ENCODE measurements around the gene MN1. TPM values are rescaled to one million over a fixed set of nuclear protein-coding genes. Genes with fewer than 3 reads are reported as not detected.

Gene MN1
- total and polyA plus RNA-seq, 12 donors = 0.64 to 2.7 (median 1.1) TPM

DNA sequence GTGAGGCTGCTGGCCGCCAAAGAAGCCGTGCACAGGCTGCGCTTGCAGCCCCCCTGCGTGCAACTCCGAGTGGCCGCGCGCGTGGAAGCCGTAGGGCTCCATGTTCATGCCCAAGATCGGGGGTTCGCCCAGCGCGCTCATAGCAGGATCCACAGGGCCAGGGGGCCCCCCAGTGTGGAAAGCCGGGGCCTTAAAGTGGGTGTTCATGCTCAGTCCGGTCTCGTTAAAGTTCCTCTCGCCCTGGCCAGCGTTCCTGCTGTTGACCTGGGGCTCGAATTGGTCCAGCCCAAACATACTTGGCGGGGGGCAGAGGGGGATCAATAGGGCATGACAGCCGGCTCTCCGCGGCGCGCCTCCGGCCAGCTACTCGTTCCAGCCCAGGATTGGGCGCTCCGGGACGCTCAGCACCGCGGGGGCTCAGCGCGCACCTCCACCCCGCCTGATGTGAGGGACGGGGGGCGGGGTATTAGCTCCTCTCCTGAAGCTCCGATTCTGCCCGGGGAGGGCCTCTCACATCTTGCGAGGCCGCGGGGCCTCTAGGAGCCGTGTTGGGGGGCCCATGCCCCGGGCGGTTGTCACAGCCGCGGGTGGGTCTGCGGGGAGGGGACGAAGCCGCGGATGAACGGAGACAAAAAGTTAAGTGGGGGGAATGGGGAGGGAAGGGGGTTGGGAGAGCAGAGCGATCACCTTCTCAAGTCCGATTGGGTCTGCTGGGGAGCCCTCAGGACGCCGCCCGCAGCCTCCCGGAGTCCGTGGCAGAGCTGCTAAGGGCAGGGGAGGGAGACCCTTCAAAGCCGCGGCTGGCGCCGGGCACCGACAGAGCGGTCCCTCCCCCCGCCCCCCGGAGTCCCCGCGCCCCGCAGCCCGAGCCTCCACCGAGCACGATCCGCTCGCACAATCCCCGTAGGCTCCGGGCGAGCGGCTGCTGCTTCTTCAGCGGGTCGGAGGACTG is 1.0 kb downstream of the MN1 start:
- TF ChIP-seq POLR2A (IDR thresholded peaks at IDR 0.05) = no peak
- no peak for TF ChIP-seq CTCF (IDR thresholded peaks at IDR 0.05)
- Histone ChIP-seq H3K4me3 (peak overlapping the region; percentile 18 to 74 (median 47)), H3K27me3 (peaks cover 44% of the 10 kb centered on the region), H3K9me3 (replicated peaks in 1 of 3) (no peaks in the 10 kb centered on the region), H3K36me3 (replicated peaks in 1 of 2) (no peaks in the 10 kb centered on the region), H3K4me1 (replicated peaks in 1 of 2) (peaks cover 0 to 21% of the 10 kb centered on the region in 2 donors), H3K27ac (peak overlapping the region in 2 of 5 donors; percentile 16 to 70)
- intact Hi-C loops (cut with DNase I) = loop anchor here (5.0 kb wide), 2 partner anchors 393 to 1043 kb away; no protein-coding TSS in a partner anchor
- DNase-seq = no peak
- WGBS, 4 donors = 0 to 3% (median 3%) methylated on average over 21 to 82 of the region's 82 CpGs

DNA sequence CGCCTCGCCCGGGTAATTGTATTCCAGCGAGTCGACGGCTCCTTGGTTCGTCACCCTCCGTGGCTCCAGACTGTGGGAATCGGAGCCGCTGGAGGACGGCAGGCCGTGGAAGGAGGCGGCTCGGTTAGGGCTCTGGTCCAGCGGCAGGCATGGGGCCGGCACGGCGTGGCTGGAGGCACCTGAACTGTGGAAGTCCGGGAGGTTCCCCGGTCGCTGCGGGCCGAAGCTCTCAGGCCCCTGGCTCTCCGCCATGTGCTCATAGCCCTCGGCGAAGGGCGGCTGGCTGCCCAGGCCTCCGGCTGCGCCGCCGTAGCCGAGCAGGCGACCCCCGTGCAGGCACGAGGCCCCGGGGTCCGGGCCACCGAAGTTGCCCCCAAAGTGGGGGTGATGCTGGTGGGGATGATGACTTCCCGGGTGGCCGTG is 1.7 kb downstream of the MN1 start:
- Histone ChIP-seq H3K36me3 (replicated peaks in 1 of 2) (no peaks in the 10 kb centered on the region), H3K4me1 (replicated peaks in 1 of 2) (peaks cover 0 to 21% of the 10 kb centered on the region in 2 donors), H3K4me3 (peak overlapping the region in 2 of 4 donors; percentile 45 to 74), H3K9me3 (replicated peaks in 1 of 3) (no peaks in the 10 kb centered on the region), H3K27ac (peak overlapping the region in 1 of 5 donors; percentile 1), H3K27me3 (peaks cover 44% of the 10 kb centered on the region)
- no peak for TF ChIP-seq POLR2A (IDR thresholded peaks at IDR 0.05)
- no peak for DNase-seq
- intact Hi-C loops (cut with DNase I) = loop anchor here (5.0 kb wide), 2 partner anchors 393 to 1043 kb away; no protein-coding TSS in a partner anchor
- WGBS, 4 donors = 17 to 36% (median 25%) methylated on average over 25 to 40 of the region's 40 CpGs; no CpG with 5 or more reads in 1 of the 4 donors

DNA sequence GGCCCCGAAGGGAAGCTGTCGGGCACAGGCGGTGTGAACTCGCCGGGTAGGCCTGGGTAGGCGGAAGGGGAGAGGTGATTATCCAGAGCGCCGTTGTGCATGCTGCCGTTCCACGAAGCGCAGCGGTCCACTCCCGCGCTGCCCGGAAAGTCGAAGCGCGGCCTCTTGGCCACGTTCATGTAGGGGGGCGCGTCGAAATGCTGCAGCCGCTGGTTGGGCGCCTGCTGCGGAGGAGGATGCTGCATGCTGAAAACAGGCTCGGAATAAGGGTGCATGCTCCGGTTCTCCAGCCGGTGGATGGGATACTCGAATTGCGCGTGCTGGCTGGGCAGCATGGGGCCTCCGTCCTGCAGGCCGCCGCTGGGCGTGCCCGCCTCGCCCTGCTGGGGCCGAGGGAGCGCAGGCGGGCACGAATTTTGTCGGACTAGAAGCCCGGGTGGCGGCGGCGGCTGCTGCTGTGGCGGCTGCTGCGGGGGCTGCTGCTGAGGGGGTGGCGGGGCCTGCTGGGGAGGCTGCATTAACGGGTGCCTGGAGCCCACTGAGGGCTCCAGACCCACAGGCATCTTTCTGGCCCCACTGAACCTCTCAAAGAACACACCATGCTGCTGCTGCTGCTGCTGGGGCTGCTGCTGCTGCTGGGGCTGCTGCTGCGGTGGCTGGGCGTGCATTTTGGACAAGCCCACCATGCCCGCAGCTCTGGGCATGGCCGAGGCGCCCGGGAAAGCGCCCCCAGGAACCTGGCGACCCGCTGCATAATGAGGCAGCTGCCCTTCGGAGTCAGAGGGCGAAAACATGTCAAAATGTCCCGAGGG is 2.3 kb downstream of the MN1 start:
- Histone ChIP-seq H3K4me3 (peak overlapping the region in 1 of 4 donors; percentile 74), H3K4me1 (replicated peaks in 1 of 2) (peaks cover 0 to 21% of the 10 kb centered on the region in 2 donors), H3K27me3 (peaks cover 44% of the 10 kb centered on the region), H3K27ac (no peak overlapping the region), H3K36me3 (replicated peaks in 1 of 2) (no peaks in the 10 kb centered on the region), H3K9me3 (replicated peaks in 1 of 3) (no peaks in the 10 kb centered on the region)
- TF ChIP-seq POLR2A (IDR thresholded peaks at IDR 0.05) (no peak), CTCF (IDR thresholded peaks at IDR 0.05) (no peak)
- 37 to 46% (median 40%) methylated on average over 19 to 62 of the region's 62 CpGs for WGBS, 4 donors
- DNase-seq = no peak
- intact Hi-C loops (cut with DNase I) = no loop called here

DNA sequence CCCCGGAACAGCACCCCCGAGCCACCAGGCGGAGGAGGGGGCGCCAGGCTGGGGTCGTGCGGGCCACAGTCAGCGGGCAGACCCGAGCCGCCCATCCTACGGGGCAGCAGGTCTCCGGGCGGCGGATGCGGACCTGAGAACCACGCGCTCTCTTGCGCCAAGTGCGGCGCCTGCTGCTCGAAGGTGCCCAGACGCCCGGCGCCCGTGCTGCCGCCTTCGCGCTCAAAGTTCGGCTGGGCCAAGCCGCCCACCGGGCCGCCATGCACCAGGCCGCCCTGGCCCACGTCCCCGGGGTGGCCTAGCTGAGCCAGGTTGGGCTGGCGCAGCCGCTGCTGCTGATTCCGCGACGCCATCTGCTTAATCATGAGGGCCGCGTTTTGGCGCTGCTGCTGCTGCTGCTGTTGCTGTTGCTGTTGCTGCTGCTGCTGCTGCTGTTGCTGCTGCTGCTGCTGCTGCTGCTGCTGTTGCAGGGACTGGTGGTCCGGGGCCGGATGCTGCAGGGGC is 3.0 kb downstream of the MN1 start:
- no peak for DNase-seq
- TF ChIP-seq POLR2A (IDR thresholded peaks at IDR 0.05) (no peak), CTCF (IDR thresholded peaks at IDR 0.05) (no peak)
- intact Hi-C loops (cut with DNase I) = no loop called here
- 37 to 60% (median 43%) methylated on average over 1 to 44 of the region's 44 CpGs for WGBS, 4 donors
- H3K36me3 ChIP-seq (replicated peaks in 1 of 2) = no peaks in the 10 kb centered on the region
- no peak overlapping the region for H3K27ac ChIP-seq
- no peaks in the 10 kb centered on the region for H3K9me3 ChIP-seq (replicated peaks in 1 of 3)
- H3K27me3 ChIP-seq = peaks cover 44% of the 10 kb centered on the region
- H3K4me3 ChIP-seq = no peak overlapping the region
- peaks cover 0 to 21% of the 10 kb centered on the region in 2 donors for H3K4me1 ChIP-seq (replicated peaks in 1 of 2)

All from adrenal gland (tissue), 12 donors.